Keratinocyte (primary cell): Measurements from ENCODE around the gene INTS14. TPM values are rescaled to one million over a fixed set of nuclear protein-coding genes. Genes with fewer than 3 reads are reported as not detected.

Source experiments
- DNase-seq: peaks from one replicate; pipeline ENCODE4 v3.0.0-alpha.2; 2011; ENCODE audit warnings: low read depth, missing footprints, low spot score
- FAIRE-seq: peaks from 2 replicates; lab custom pipeline; 2011; peaks lifted over from hg19 to GRCh38; lab: Jason Lieb, UNC
- H2AFZ ChIP-seq: 2 replicates; pipeline ENCODE4 v1.6.0; 2012; ENCODE audit warnings: low read length, control low read depth, inconsistent platforms; ENCODE audit not compliant: control insufficient read depth
- H3K27ac ChIP-seq: 2 replicates; pipeline ENCODE4 v1.5.1; 2011; ENCODE audit warnings: low read length; ENCODE audit not compliant: control insufficient read depth, insufficient read depth
- H3K27me3 ChIP-seq: 3 replicates; pipeline ENCODE4 v1.6.0; 2011; ENCODE audit warnings: low read length; ENCODE audit not compliant: control insufficient read depth, insufficient read depth; ENCODE audit errors: extremely low read depth
- H3K36me3 ChIP-seq, 2 experiments: 2 replicates in 1 of 2; 3 replicates in 1 of 2; pipeline ENCODE4 v1.5.1; 2011; ENCODE audit warnings: low read length in 2 of 2, mild to moderate bottlenecking in 1 of 2; ENCODE audit not compliant: control insufficient read depth in 2 of 2, insufficient read depth in 2 of 2; ENCODE audit errors: extremely low read depth in 1 of 2
- H3K4me1 ChIP-seq: 3 replicates; pipeline ENCODE4 v1.5.1; 2011; ENCODE audit warnings: low read length; ENCODE audit not compliant: control insufficient read depth, insufficient read depth; ENCODE audit errors: extremely low read depth
- H3K4me2 ChIP-seq: 3 replicates; pipeline ENCODE4 v1.6.0; 2011; ENCODE audit warnings: low read depth, low read length; ENCODE audit not compliant: control insufficient read depth, insufficient read depth; ENCODE audit errors: extremely low read depth
- H3K4me3 ChIP-seq, 3 experiments: fragments of 200-600 bp in 1 of 3; sonication (generic) in 1 of 3; 2 replicates in 2 of 3; 3 replicates in 1 of 3; pipeline ENCODE4 v1.5.1; 2011 to 2016; ENCODE audit warnings: low read length in 3 of 3, mild to moderate bottlenecking in 3 of 3, control low read depth in 2 of 3, inconsistent platforms in 1 of 3, low read depth in 1 of 3, mixed read lengths in 1 of 3, mixed run types in 1 of 3, moderate library complexity in 1 of 3; ENCODE audit not compliant: control insufficient read depth in 2 of 3, insufficient read depth in 2 of 3; ENCODE audit errors: extremely low read depth in 1 of 3
- H3K79me2 ChIP-seq: 2 replicates; pipeline ENCODE4 v1.6.0; 2012; ENCODE audit warnings: low read length; ENCODE audit not compliant: control insufficient read depth, insufficient read depth
- H3K9ac ChIP-seq: 3 replicates; pipeline ENCODE4 v1.6.0; 2011; ENCODE audit warnings: low read length; ENCODE audit not compliant: control insufficient read depth, insufficient read depth; ENCODE audit errors: extremely low read depth
- H3K9me1 ChIP-seq: 3 replicates; pipeline ENCODE4 v1.6.0; 2011; ENCODE audit warnings: low read length; ENCODE audit not compliant: control insufficient read depth, insufficient read depth; ENCODE audit errors: extremely low read depth
- H3K9me3 ChIP-seq: 2 replicates; pipeline ENCODE4 v1.5.1; 2012; ENCODE audit warnings: low read depth, low read length; ENCODE audit not compliant: control insufficient read depth
- H4K20me1 ChIP-seq: 3 replicates; pipeline ENCODE4 v1.6.0; 2011; ENCODE audit warnings: low read length; ENCODE audit not compliant: control insufficient read depth, insufficient read depth; ENCODE audit errors: extremely low read depth
- CTCF ChIP-seq, 3 experiments: IDR thresholded peaks in 1 of 3; conservative IDR thresholded peaks in 1 of 3; optimal IDR thresholded peaks in 1 of 3; 2 replicates in 2 of 3; 3 replicates in 1 of 3; pipeline versions ENCODE3 to v1.5.1; 2011; ENCODE audit warnings: low read length in 3 of 3, mild to moderate bottlenecking in 3 of 3, moderate library complexity in 2 of 3, control low read depth in 1 of 3, inconsistent platforms in 1 of 3; ENCODE audit not compliant: insufficient read depth in 2 of 3; ENCODE audit errors: extremely low read depth in 1 of 3
- EZH2 ChIP-seq: IDR thresholded peaks from one replicate; pipeline ENCODE4 v1.6.1; 2012; ENCODE audit warnings: inconsistent platforms, mild to moderate bottlenecking, low read length, moderate library complexity
- dilution Hi-C: fragments of 300-500 bp; cut with MboI; formaldehyde crosslinking; loops from one replicate; pipeline ENCODE4 v1.7.0; 2020; ENCODE audit warnings: low sequenced_read_pairs; ENCODE audit not compliant: extremely low pct_ligation_motif_present
- polyA plus RNA-seq, 5 experiments: library from polyadenylated mRNA; depleted of rRNA in 3 of 5; stranded (reverse) in 3 of 5; stranded (forward) in 1 of 5; unstranded in 1 of 5; fragments of >200 nt; gene quantifications; 1 replicate in 1 of 5; 2 replicates in 3 of 5; 3 replicates in 1 of 5; pipeline versions ENCODE4 v1.2.1 to v1.2.3, GENCODE V29; 2011 to 2012; ENCODE audit warnings: missing spikeins in 2 of 5, low read depth in 1 of 5, low replicate concordance in 1 of 5

The INTS14 gene
- polyA plus RNA-seq, 1 donor (not counting 4 experiments of a cell fraction or from before 2014, with no cell fraction given) = 51.0 TPM

GRCh38 chr15:65583701-65584100 lies 27.2 kb downstream of the INTS14 start:
- H2AFZ ChIP-seq = no peak overlapping the region
- H3K9me1 ChIP-seq = no peaks in the 10 kb centered on the region
- H3K9me3 ChIP-seq = no peaks in the 10 kb centered on the region
- H3K36me3 ChIP-seq = peaks cover 13 to 46% of the 10 kb centered on the region in 2 experiments
- FAIRE-seq (no peak), DNase-seq (no peak)
- dilution Hi-C loops = no loop called here
- H3K79me2 ChIP-seq = no peaks in the 10 kb centered on the region
- no peak overlapping the region for H3K27ac ChIP-seq
- no peak overlapping the region for H3K9ac ChIP-seq
- no peak overlapping the region for H3K4me2 ChIP-seq
- H3K4me1 ChIP-seq = no peaks in the 10 kb centered on the region
- H4K20me1 ChIP-seq = no peaks in the 10 kb centered on the region
- H3K27me3 ChIP-seq = no peaks in the 10 kb centered on the region
- no peak overlapping the region for H3K4me3 ChIP-seq
- TF ChIP-seq CTCF (optimal IDR thresholded peaks at IDR 0.05 in 1 of 3, IDR thresholded peaks at IDR 0.05 in 1 of 3, conservative IDR thresholded peaks at IDR 0.05 in 1 of 3; ENCODE audit: extremely low read depth in 1 of 3, insufficient read depth in 2 of 3, low read length in 3 of 3) = no peak
- no peak for TF ChIP-seq EZH2

- Histone ChIP-seq H3K4me2 (no peak overlapping the region), H3K27ac (no peak overlapping the region), H3K4me3 (no peak overlapping the region), H2AFZ (no peak overlapping the region), H3K4me1 (peaks cover 10% of the 10 kb centered on the region), H3K9ac (no peak overlapping the region), H3K79me2 (no peaks in the 10 kb centered on the region), H3K9me1 (no peaks in the 10 kb centered on the region), H3K36me3 (peaks cover 8 to 42% of the 10 kb centered on the region in 2 experiments), H4K20me1 (no peaks in the 10 kb centered on the region), H3K9me3 (no peaks in the 10 kb centered on the region), H3K27me3 (no peaks in the 10 kb centered on the region)
- dilution Hi-C loops = no loop called here
- no peak for DNase-seq
- TF ChIP-seq EZH2 (no peak), CTCF (optimal IDR thresholded peaks at IDR 0.05 in 1 of 3, IDR thresholded peaks at IDR 0.05 in 1 of 3, conservative IDR thresholded peaks at IDR 0.05 in 1 of 3; ENCODE audit: extremely low read depth in 1 of 3, insufficient read depth in 2 of 3, low read length in 3 of 3) (no peak)
- FAIRE-seq = peak; percentile 32
These were observed 30.6 kb downstream of the INTS14 start for GRCh38 chr15:65580287-65580686.
